Heart left ventricle (tissue), 16 donors: ENCODE measurements around the gene DIRAS1. TPM values are rescaled to one million over a fixed set of nuclear protein-coding genes. Genes with fewer than 3 reads are reported as not detected.

Source experiments
- ATAC-seq, 4 donors: fragments of 200-7000 bp; cut with Tn5 transposase; one replicate each; pipeline ENCODE4 v1.9.1; 2020 to 2022; ENCODE audit warnings: moderate library complexity in 4 of 4, mild to moderate bottlenecking in 3 of 4, moderate number of reproducible peaks in 1 of 4
- DNase-seq, 5 donors: peaks; one replicate each; pipeline ENCODE4 v3.0.0-alpha.2; 2020
- H3K27ac ChIP-seq, 12 donors: fragments of 200-600 bp; sonication (generic) in 4 of 12; one replicate each; pipeline versions ENCODE4 v1.5.0 to v1.8.0; 2016 to 2022; ENCODE audit warnings: mild to moderate bottlenecking in 2 of 12
- H3K27me3 ChIP-seq, 9 donors: fragments of 200-600 bp; sonication (generic) in 2 of 9; one replicate each; pipeline versions ENCODE4 v1.5.1 to v1.8.0; 2016 to 2022; ENCODE audit warnings: mild to moderate bottlenecking in 3 of 9
- H3K36me3 ChIP-seq, 9 donors: fragments of 200-600 bp; sonication (generic) in 2 of 9; one replicate each; pipeline versions ENCODE4 v1.5.0 to v1.8.0; 2018 to 2022; ENCODE audit warnings: mild to moderate bottlenecking in 2 of 9
- H3K4me1 ChIP-seq, 12 donors: fragments of 200-600 bp; sonication (generic) in 4 of 12; one replicate each; pipeline versions ENCODE4 v1.5.0 to v1.8.0; 2016 to 2022; ENCODE audit warnings: mild to moderate bottlenecking in 3 of 12
- H3K4me3 ChIP-seq, 12 donors: fragments of 200-600 bp; sonication (generic) in 4 of 12; one replicate each; pipeline versions ENCODE4 v1.5.0 to v1.8.0; 2017 to 2022; ENCODE audit warnings: mild to moderate bottlenecking in 9 of 12, moderate library complexity in 4 of 12
- H3K9me3 ChIP-seq, 12 donors: fragments of 200-600 bp; sonication (generic) in 4 of 12; one replicate each; pipeline versions ENCODE4 v1.5.0 to v1.8.0; 2016 to 2022; ENCODE audit warnings: mild to moderate bottlenecking in 1 of 12
- CTCF ChIP-seq, 12 donors: fragments of 200-600 bp; sonication (generic) in 4 of 12; IDR thresholded peaks; one replicate each; pipeline versions ENCODE4 v1.5.0 to v1.8.0; 2018 to 2022; ENCODE audit warnings: antibody characterized with exemption in 12 of 12, mild to moderate bottlenecking in 5 of 12
- POLR2A ChIP-seq, 2 donors: fragments of 450-650 bp; IDR thresholded peaks; one replicate each; pipeline ENCODE4 v1.6.1; 2017; ENCODE audit warnings: antibody characterized with exemption in 2 of 2, mild to moderate bottlenecking in 2 of 2, moderate library complexity in 2 of 2
- WGBS, 4 donors: extraction: QIAGEN DNeasy Blood & Tissue Kit in 2 of 4; methylation state at CpG; one replicate each; pipeline versions ENCODE4 v1.1.5 to v1.1.7; 2013 to 2018; 5-methylcytosine and 5-hydroxymethylcytosine counted together
- intact Hi-C, 10 donors: fragments of 100-400 bp; cut with DNase I; formaldehyde crosslinking; loops; one replicate each; pipeline versions ENCODE4 v1.11.1 to v1.14.2; 2022
- polyA plus RNA-seq, 2 donors: library from polyadenylated mRNA; stranded (reverse); fragments of 200-250 nt; gene quantifications; one replicate each; pipeline ENCODE4 v1.2.3, GENCODE V29; 2013
- total RNA-seq, 9 donors: library from RNA; depleted of rRNA in 2 of 9; stranded (reverse); fragments of >200 nt in 2 of 9; fragmentation: NEBNext Ultra II Directional in 3 of 9; extraction: Animal tissue kit (Norgen Biotek cat#: 25700) in 3 of 9; gene quantifications; one replicate each; pipeline versions ENCODE4 v1.1.0 to v1.2.4, GENCODE V29; 2016 to 2023
- donor health status: ischemic (EF 13 %, LVEDD 7.1; RV severe dilation, severe dysfunction).
- donor health status: healthy with polysubstance abuse.
- donor health status: DM: no; HTN: yes; CAD: no.
- donor health status: DM: no; HTN: no; CAD: no.
- donor health status: ischemic (EF 25% LVEDD 6.9; RV normal size, moderate dysfunction).
- donor health status: ischemic (EF 25% LVEDD 5.7; RV mildly dilated, moderate dysfunction).
- donor health status: healthy.
- donor health status: DM: yes; HTN: yes; CAD: no.
- donor health status: ischemic (EF 35%, LVEDD 5.7; RV mildly dilated, moderate dysfunction).
- donor health status: nonischemic (EF 11% LVEDD 7.7; RV severe dilation, severe dysfunction).
- donor health status: DM: yes; HTN: yes; CAD: no.
- donor health status: PGD.
- donor health status: ischemic (EF 29% LVEDD 5.4; RV normal size, mild dysfunction).
- donor health status: nonischemic (EF 23%, LVEDD 6.1; RV moderate dilation, normal function).

DIRAS1 gene
- total and polyA plus RNA-seq, 11 donors = 77.4 to 191 (median 142) TPM

- Histone ChIP-seq H3K9me3 (no peaks in the 10 kb centered on the region), H3K36me3 (peaks cover 0 to 66% (median 64%) of the 10 kb centered on the region in 9 donors), H3K27me3 (no peaks in the 10 kb centered on the region), H3K27ac (no peak overlapping the region), H3K4me3 (no peak overlapping the region), H3K4me1 (peaks cover 0 to 5% (median 0%) of the 10 kb centered on the region in 12 donors)
- DNase-seq = no peak
- intact Hi-C loops = loop anchor here in 3 of 10 donors (2.0 to 5.0 kb wide), 3 partner anchors 102 to 113 kb away; no protein-coding TSS in a partner anchor
- WGBS, 4 donors = 89 to 94% (median 93%) methylated on average over 41 to 43 of the region's 43 CpGs
- TF ChIP-seq CTCF (IDR thresholded peaks at IDR 0.05) (no peak), POLR2A (IDR thresholded peaks at IDR 0.05) (no peak)
- no peak for ATAC-seq
Observed at GRCh38 chr19:2754659-2755447, 33.7 kb upstream of the DIRAS1 start.

DNA sequence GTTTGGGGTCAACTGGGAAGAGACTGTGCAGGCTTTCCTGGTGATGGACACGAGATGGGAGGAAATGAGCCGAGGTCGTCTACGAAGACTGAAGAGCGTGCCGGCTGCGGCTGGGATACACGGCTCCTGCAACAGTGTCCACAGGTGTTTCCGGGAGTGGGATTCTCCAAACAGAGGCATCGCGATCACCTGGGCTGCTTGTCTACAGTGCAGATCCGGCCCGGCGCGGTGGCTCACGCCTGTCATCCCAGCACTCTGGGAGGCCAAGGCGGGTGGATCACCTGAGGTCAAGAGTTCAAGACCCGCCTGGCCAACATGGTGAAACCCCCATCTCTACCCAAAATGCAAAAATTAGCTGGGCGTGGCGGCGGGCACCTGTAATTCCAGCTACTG is 30.3 kb upstream of the DIRAS1 start:
- no peak overlapping the region for H3K27ac ChIP-seq
- H3K27me3 ChIP-seq = no peaks in the 10 kb centered on the region
- ATAC-seq (no peak), DNase-seq (no peak)
- TF ChIP-seq POLR2A (IDR thresholded peaks at IDR 0.05) = no peak
- intact Hi-C loops = loop anchor here in 2 of 10 donors (5.0 kb wide), 2 partner anchors 104 to 109 kb away; no protein-coding TSS in a partner anchor
- H3K9me3 ChIP-seq = no peaks in the 10 kb centered on the region
- H3K36me3 ChIP-seq = peaks cover 0 to 33% (median 30%) of the 10 kb centered on the region in 9 donors
- peaks cover 0 to 6% (median 2%) of the 10 kb centered on the region in 12 donors for H3K4me1 ChIP-seq
- no peak overlapping the region for H3K4me3 ChIP-seq
- WGBS, 4 donors = 83 to 91% (median 88%) methylated on average over 20 to 21 of the region's 21 CpGs

GRCh38 chr19:2750808-2751437 is 29.8 kb upstream of the DIRAS1 start:
- Histone ChIP-seq H3K4me3 (no peak overlapping the region), H3K4me1 (peaks cover 0 to 6% (median 2%) of the 10 kb centered on the region in 12 donors), H3K36me3 (peaks cover 0 to 28% (median 25%) of the 10 kb centered on the region in 9 donors), H3K9me3 (no peaks in the 10 kb centered on the region), H3K27ac (no peak overlapping the region), H3K27me3 (no peaks in the 10 kb centered on the region)
- DNase-seq (no peak), ATAC-seq (no peak)
- 70 to 79% (median 76%) methylated on average over 15 to 17 of the region's 17 CpGs for WGBS, 4 donors
- intact Hi-C loops = loop anchor here in 2 of 10 donors (5.0 kb wide), 2 partner anchors 104 to 109 kb away; no protein-coding TSS in a partner anchor
- no peak for TF ChIP-seq CTCF (IDR thresholded peaks at IDR 0.05)
- no peak for TF ChIP-seq POLR2A (IDR thresholded peaks at IDR 0.05)

DNA sequence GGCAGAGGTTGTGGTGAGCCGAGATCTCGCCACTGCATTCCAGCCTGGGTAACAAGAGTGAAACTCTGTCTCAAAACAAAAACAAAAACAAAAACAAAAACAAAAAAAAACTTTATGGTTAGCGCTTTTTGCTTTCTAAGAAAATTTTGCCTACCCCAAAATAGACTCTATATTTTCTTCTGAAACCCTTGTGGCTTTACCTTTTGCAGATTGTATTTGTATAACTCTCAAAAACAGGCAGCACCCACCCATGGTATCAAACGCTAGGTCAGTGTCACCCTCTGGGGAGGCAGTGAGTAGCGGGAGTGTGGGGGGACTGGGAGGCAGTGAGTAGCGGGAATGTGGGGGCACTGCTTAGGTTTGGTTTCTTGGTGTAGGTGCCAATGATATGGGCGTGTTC is 26.2 kb upstream of the DIRAS1 start:
- ATAC-seq = no peak
- H3K9me3 ChIP-seq = no peaks in the 10 kb centered on the region
- TF ChIP-seq CTCF (IDR thresholded peaks at IDR 0.05) = no peak
- TF ChIP-seq POLR2A (IDR thresholded peaks at IDR 0.05) = no peak

More for the DNA sequence above, 26.2 kb upstream of the DIRAS1 start:
- H3K4me1 ChIP-seq = peaks cover 0 to 6% (median 2%) of the 10 kb centered on the region in 12 donors
- no peak for DNase-seq
- no peak overlapping the region for H3K27ac ChIP-seq
- no peak overlapping the region for H3K4me3 ChIP-seq
- H3K27me3 ChIP-seq = no peaks in the 10 kb centered on the region
- WGBS, 4 donors = 82 to 90% (median 85%) methylated on average over 7 of the region's 7 CpGs
- H3K36me3 ChIP-seq = no peaks in the 10 kb centered on the region
- intact Hi-C loops = loop anchor here in 3 of 10 donors (5.0 kb wide), 1 partner anchor 85 kb away; no protein-coding TSS in a partner anchor
